Neural cell (in vitro differentiated cells): ENCODE results near the gene PSRC1. TPM values are rescaled to one million over a fixed set of nuclear protein-coding genes. Genes with fewer than 3 reads are reported as not detected.

Experiments used
- H2AFZ ChIP-seq: fragments of 200-600, 300-800 bp; sonication (generic), shearing (Covaris generic); 2 replicates; pipeline ENCODE4 v1.6.0; 2014; ENCODE audit warnings: low read depth, mild to moderate bottlenecking, antibody characterized with exemption, low read length, moderate library complexity
- H3F3A ChIP-seq: fragments of 200-600 bp; shearing (Covaris generic); 2 replicates; pipeline ENCODE4 v1.6.1; 2016; ENCODE audit warnings: mild to moderate bottlenecking, moderate library complexity, mixed read lengths, antibody characterized with exemption, low read length; ENCODE audit not compliant: insufficient read depth, poor library complexity, severe bottlenecking
- H3K27ac ChIP-seq: fragments of 200-600, 300-800 bp; sonication (generic), shearing (Covaris generic); 2 replicates; pipeline ENCODE4 v1.5.1; 2014; ENCODE audit warnings: mild to moderate bottlenecking, low read length, moderate library complexity
- H3K27me3 ChIP-seq: fragments of 300-800, 200-600 bp; sonication (generic), shearing (Covaris generic); 2 replicates; pipeline ENCODE4 v1.6.0; 2014; ENCODE audit warnings: mild to moderate bottlenecking, low read depth, low read length, moderate library complexity; ENCODE audit not compliant: insufficient read depth
- H3K36me3 ChIP-seq: fragments of 300-800, 200-600 bp; sonication (generic), shearing (Covaris generic); 2 replicates; pipeline ENCODE4 v1.5.1; 2014; ENCODE audit warnings: mild to moderate bottlenecking, antibody characterized with exemption, low read length, moderate library complexity; ENCODE audit not compliant: insufficient read depth
- H3K4me2 ChIP-seq: fragments of 300-800, 200-600 bp; sonication (generic), shearing (Covaris generic); 2 replicates; pipeline ENCODE4 v1.6.0; 2014; ENCODE audit warnings: mild to moderate bottlenecking, low read length
- H3K4me3 ChIP-seq: fragments of 300-800, 200-600 bp; sonication (generic), shearing (Covaris generic); 2 replicates; pipeline ENCODE4 v1.5.1; 2014; ENCODE audit warnings: mild to moderate bottlenecking, low read length, moderate library complexity
- H3K79me2 ChIP-seq: fragments of 200-600 bp; shearing (Covaris generic); replicated peaks from 2 replicates; pipeline ENCODE4 v1.6.0; 2014; ENCODE audit warnings: mild to moderate bottlenecking, low read length, moderate library complexity; ENCODE audit not compliant: insufficient read depth
- H3K9ac ChIP-seq: fragments of 300-800, 200-600 bp; sonication (generic), shearing (Covaris generic); 2 replicates; pipeline ENCODE4 v1.6.1; 2016; ENCODE audit warnings: mild to moderate bottlenecking, low read length, mixed read lengths
- H3K9me2 ChIP-seq: fragments of 200-600 bp; shearing (Covaris generic); 2 replicates; pipeline ENCODE4 v1.6.1; 2016; ENCODE audit warnings: mild to moderate bottlenecking, low read length, mixed read lengths; ENCODE audit not compliant: insufficient read depth
- H3K9me3 ChIP-seq: fragments of 200-600, 300-800 bp; sonication (generic), shearing (Covaris generic); 2 replicates; pipeline ENCODE4 v1.6.1; 2016; ENCODE audit warnings: mild to moderate bottlenecking, mixed run types, low read length, moderate library complexity, mixed read lengths
- H4K20me1 ChIP-seq: fragments of 200-600 bp; shearing (Covaris generic); 2 replicates; pipeline ENCODE4 v1.6.1; 2016; ENCODE audit warnings: mild to moderate bottlenecking, mixed run types; ENCODE audit not compliant: insufficient read depth
- EP300 ChIP-seq: fragments of 450-650 bp; conservative IDR thresholded peaks from 2 replicates; pipeline ENCODE4 v1.6.1; 2014; ENCODE audit warnings: antibody characterized with exemption, mild to moderate bottlenecking, moderate library complexity; ENCODE audit not compliant: poor library complexity, severe bottlenecking
- EZH2 ChIP-seq: fragments of 200-600, 300-800 bp; shearing (Covaris generic), sonication (generic); IDR thresholded peaks from 2 replicates; pipeline ENCODE4 v1.6.1; 2014; ENCODE audit warnings: antibody characterized with exemption, low read length, borderline replicate concordance, mild to moderate bottlenecking; ENCODE audit not compliant: insufficient read depth, poor library complexity, severe bottlenecking
- MXI1 ChIP-seq: fragments of 450-650 bp; conservative IDR thresholded peaks from 2 replicates; pipeline ENCODE4 v1.6.1; 2014; ENCODE audit warnings: antibody characterized with exemption, mild to moderate bottlenecking; ENCODE audit not compliant: poor library complexity, severe bottlenecking
- POLR2AphosphoS5 ChIP-seq: IDR thresholded peaks from 2 replicates; pipeline ENCODE4 v1.6.1; 2012
- RAD21 ChIP-seq: fragments of 450-650 bp; conservative IDR thresholded peaks from 2 replicates; pipeline ENCODE4 v1.6.1; 2014; ENCODE audit warnings: antibody characterized with exemption, mild to moderate bottlenecking, moderate library complexity
- SMC3 ChIP-seq: fragments of 450-650 bp; conservative IDR thresholded peaks from 2 replicates; pipeline ENCODE4 v1.6.1; 2014; ENCODE audit warnings: antibody characterized with exemption, mild to moderate bottlenecking, moderate library complexity; ENCODE audit not compliant: poor library complexity
- TAF1 ChIP-seq: IDR thresholded peaks from 2 replicates; pipeline ENCODE4 v1.6.1; 2012; ENCODE audit warnings: low read depth
- polyA plus RNA-seq: library from polyadenylated mRNA; depleted of rRNA; stranded (reverse); fragments of >200 nt; gene quantifications from 2 replicates; pipeline ENCODE4 v1.2.3, GENCODE V29; 2014
- TF ChIP-seq, protein P1 (sequence below): fragments of 450-650 bp; IDR thresholded peaks from 2 replicates; pipeline ENCODE4 v1.5.1; 2014; ENCODE audit warnings: antibody characterized with exemption, mild to moderate bottlenecking, moderate library complexity; ENCODE audit not compliant: poor library complexity, severe bottlenecking
- TF ChIP-seq, protein P2 (sequence below): IDR thresholded peaks from 2 replicates; pipeline ENCODE4 v1.6.1; 2012; ENCODE audit warnings: borderline replicate concordance

PSRC1 gene
- polyA plus RNA-seq, 1 donor from 2014 or later: 5.4 TPM

DNA sequence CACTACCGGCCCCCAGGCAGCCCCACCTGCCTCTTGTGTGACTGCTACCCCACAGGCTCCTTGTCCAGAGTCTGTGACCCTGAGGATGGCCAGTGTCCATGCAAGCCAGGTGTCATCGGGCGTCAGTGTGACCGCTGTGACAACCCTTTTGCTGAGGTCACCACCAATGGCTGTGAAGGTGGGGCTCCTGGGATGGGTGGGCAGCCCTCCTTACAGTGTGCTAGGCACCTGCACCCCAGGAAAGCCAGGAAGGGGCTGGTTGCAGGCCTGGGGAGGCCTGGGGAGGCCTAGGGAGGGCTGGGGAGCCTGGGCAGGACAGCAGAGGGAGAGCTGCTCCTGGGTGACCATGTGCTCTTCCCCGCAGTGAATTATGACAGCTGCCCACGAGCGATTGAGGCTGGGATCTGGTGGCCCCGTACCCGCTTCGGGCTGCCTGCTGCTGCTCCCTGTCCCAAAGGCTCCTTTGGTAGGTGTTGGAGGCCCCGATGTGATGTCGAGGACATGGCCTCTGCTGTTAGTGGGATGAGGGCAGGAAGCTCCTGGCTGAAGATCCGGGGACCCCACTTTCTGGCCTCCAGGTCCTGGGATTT, 17.1 kb downstream of the PSRC1 start:
- Histone ChIP-seq H2AFZ (no peak overlapping the region), H3K9ac (no peak overlapping the region), H3F3A (no peaks in the 10 kb centered on the region), H3K9me2 (no peaks in the 10 kb centered on the region), H3K27ac (no peak overlapping the region), H4K20me1 (no peaks in the 10 kb centered on the region), H3K79me2 (no peaks in the 10 kb centered on the region), H3K9me3 (no peaks in the 10 kb centered on the region), H3K4me3 (no peak overlapping the region), H3K4me2 (no peak overlapping the region), H3K36me3 (peaks cover 12% of the 10 kb centered on the region), H3K27me3 (no peaks in the 10 kb centered on the region)
- TF ChIP-seq, protein P1, sequence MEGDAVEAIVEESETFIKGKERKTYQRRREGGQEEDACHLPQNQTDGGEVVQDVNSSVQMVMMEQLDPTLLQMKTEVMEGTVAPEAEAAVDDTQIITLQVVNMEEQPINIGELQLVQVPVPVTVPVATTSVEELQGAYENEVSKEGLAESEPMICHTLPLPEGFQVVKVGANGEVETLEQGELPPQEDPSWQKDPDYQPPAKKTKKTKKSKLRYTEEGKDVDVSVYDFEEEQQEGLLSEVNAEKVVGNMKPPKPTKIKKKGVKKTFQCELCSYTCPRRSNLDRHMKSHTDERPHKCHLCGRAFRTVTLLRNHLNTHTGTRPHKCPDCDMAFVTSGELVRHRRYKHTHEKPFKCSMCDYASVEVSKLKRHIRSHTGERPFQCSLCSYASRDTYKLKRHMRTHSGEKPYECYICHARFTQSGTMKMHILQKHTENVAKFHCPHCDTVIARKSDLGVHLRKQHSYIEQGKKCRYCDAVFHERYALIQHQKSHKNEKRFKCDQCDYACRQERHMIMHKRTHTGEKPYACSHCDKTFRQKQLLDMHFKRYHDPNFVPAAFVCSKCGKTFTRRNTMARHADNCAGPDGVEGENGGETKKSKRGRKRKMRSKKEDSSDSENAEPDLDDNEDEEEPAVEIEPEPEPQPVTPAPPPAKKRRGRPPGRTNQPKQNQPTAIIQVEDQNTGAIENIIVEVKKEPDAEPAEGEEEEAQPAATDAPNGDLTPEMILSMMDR: no peak
- TF ChIP-seq EZH2 (no peak), EP300 (no peak), RAD21 (no peak), SMC3 (no peak), POLR2AphosphoS5 (no peak), MXI1 (no peak)
- TF ChIP-seq, protein P2, sequence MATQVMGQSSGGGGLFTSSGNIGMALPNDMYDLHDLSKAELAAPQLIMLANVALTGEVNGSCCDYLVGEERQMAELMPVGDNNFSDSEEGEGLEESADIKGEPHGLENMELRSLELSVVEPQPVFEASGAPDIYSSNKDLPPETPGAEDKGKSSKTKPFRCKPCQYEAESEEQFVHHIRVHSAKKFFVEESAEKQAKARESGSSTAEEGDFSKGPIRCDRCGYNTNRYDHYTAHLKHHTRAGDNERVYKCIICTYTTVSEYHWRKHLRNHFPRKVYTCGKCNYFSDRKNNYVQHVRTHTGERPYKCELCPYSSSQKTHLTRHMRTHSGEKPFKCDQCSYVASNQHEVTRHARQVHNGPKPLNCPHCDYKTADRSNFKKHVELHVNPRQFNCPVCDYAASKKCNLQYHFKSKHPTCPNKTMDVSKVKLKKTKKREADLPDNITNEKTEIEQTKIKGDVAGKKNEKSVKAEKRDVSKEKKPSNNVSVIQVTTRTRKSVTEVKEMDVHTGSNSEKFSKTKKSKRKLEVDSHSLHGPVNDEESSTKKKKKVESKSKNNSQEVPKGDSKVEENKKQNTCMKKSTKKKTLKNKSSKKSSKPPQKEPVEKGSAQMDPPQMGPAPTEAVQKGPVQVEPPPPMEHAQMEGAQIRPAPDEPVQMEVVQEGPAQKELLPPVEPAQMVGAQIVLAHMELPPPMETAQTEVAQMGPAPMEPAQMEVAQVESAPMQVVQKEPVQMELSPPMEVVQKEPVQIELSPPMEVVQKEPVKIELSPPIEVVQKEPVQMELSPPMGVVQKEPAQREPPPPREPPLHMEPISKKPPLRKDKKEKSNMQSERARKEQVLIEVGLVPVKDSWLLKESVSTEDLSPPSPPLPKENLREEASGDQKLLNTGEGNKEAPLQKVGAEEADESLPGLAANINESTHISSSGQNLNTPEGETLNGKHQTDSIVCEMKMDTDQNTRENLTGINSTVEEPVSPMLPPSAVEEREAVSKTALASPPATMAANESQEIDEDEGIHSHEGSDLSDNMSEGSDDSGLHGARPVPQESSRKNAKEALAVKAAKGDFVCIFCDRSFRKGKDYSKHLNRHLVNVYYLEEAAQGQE: no peak

DNA sequence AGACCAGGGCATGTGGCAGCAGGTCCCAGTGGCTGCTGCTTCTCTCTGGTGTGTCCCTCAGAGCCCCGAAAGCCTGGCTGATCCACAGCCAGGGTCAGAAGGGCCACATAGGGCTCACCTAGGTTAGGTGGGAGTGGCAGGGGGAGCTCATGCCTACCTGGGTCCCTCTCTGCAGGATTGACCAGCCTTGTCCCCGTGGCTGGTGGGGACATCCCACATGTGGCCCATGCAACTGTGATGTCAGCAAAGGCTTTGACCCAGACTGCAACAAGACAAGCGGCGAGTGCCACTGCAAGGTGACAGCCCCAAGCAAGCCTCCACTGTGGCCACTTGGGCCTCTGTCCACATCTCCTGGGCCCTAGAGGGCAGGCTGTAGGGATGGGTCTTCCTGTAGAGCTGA, 17.9 kb downstream of the PSRC1 start:
- no peak overlapping the region for H3K27ac ChIP-seq
- no peaks in the 10 kb centered on the region for H3K9me2 ChIP-seq
- H2AFZ ChIP-seq: no peak overlapping the region
- no peaks in the 10 kb centered on the region for H3K27me3 ChIP-seq
- TF ChIP-seq RAD21 (no peak), TAF1 (no peak), SMC3 (no peak), POLR2AphosphoS5 (no peak)
- TF ChIP-seq, protein P1: no peak
- H3F3A ChIP-seq: no peaks in the 10 kb centered on the region
- H3K79me2 ChIP-seq: no peaks in the 10 kb centered on the region
- H3K4me3 ChIP-seq: no peak overlapping the region
- H3K36me3 ChIP-seq: peaks cover 12% of the 10 kb centered on the region
- H3K9ac ChIP-seq: no peak overlapping the region
- H4K20me1 ChIP-seq: no peaks in the 10 kb centered on the region
- no peaks in the 10 kb centered on the region for H3K9me3 ChIP-seq
- no peak overlapping the region for H3K4me2 ChIP-seq
